ENCODE measurements around the gene ZNF106. TPM values are rescaled to one million over a fixed set of nuclear protein-coding genes. Genes with fewer than 3 reads are reported as not detected.

The ZNF106 gene
- total RNA-seq, 4 donors from 2014 or later: 340 to 487 (median 414) TPM

GRCh38 chr15:42373274-42373673 is 117.7 kb downstream of the ZNF106 start:
- no peak for TF ChIP-seq POLR2A (IDR thresholded peaks at IDR 0.05)
- no peak for TF ChIP-seq CTCF (IDR thresholded peaks at IDR 0.05 in 4 of 5, conservative IDR thresholded peaks at IDR 0.05 in 1 of 5)
- in situ Hi-C loops (cut with MboI; ENCODE audit: low sequenced_read_pairs in 4 of 4): no loop called here
- peaks cover 55 to 56% of the 10 kb centered on the region in 2 donors for H3K4me1 ChIP-seq
- H3K36me3 ChIP-seq: peaks cover 0 to 7% of the 10 kb centered on the region in 2 donors
- H3K27ac ChIP-seq: peak overlapping the region; percentile 93 to 97 (median 96)
- intact Hi-C loops (cut with DNase I; ENCODE audit: low total_unique reads): no loop called here
- DNase-seq (peak; percentile 43 to 66), ATAC-seq (peak; percentile 20 to 37)
- H3K4me3 ChIP-seq: no peak overlapping the region
- H3K27me3 ChIP-seq: no peaks in the 10 kb centered on the region
- H3K9me3 ChIP-seq: no peaks in the 10 kb centered on the region

- peaks cover 0 to 7% of the 10 kb centered on the region in 2 donors for H3K36me3 ChIP-seq
- peak overlapping the region; percentile 93 to 97 (median 96) for H3K27ac ChIP-seq
- DNase-seq: no peak
- peaks cover 67 to 68% of the 10 kb centered on the region in 2 donors for H3K4me1 ChIP-seq
- H3K27me3 ChIP-seq: no peaks in the 10 kb centered on the region
- H3K4me3 ChIP-seq: no peak overlapping the region
- in situ Hi-C loops (cut with MboI; ENCODE audit: low sequenced_read_pairs in 4 of 4) (no loop called here), intact Hi-C loops (cut with DNase I; ENCODE audit: low total_unique reads) (no loop called here)
- TF ChIP-seq CTCF (IDR thresholded peaks at IDR 0.05 in 4 of 5, conservative IDR thresholded peaks at IDR 0.05 in 1 of 5): peak in 1 of 5 experiments; percentile 18
- no peak for TF ChIP-seq POLR2A (IDR thresholded peaks at IDR 0.05)
- ATAC-seq: no peak
- no peaks in the 10 kb centered on the region for H3K9me3 ChIP-seq
Observed at GRCh38 chr15:42371096-42371495, 119.8 kb downstream of the ZNF106 start.

GRCh38 chr15:42368096-42368495 is 122.8 kb downstream of the ZNF106 start:
- DNase-seq (no peak), ATAC-seq (no peak)
- Histone ChIP-seq H3K9me3 (no peaks in the 10 kb centered on the region), H3K4me1 (peaks cover 65 to 69% of the 10 kb centered on the region in 2 donors), H3K27ac (peak overlapping the region; percentile 93 to 97 (median 96)), H3K4me3 (no peak overlapping the region), H3K27me3 (no peaks in the 10 kb centered on the region), H3K36me3 (peaks cover 0 to 7% of the 10 kb centered on the region in 2 donors)
- in situ Hi-C loops (cut with MboI; ENCODE audit: low sequenced_read_pairs in 4 of 4): no loop called here
- intact Hi-C loops (cut with DNase I; ENCODE audit: low total_unique reads): loop anchor here (5.0 kb wide), 1 partner anchor 84 kb away; no protein-coding TSS in a partner anchor
- no peak for TF ChIP-seq POLR2A (IDR thresholded peaks at IDR 0.05)
- TF ChIP-seq CTCF (IDR thresholded peaks at IDR 0.05 in 4 of 5, conservative IDR thresholded peaks at IDR 0.05 in 1 of 5): no peak

GRCh38 chr15:42367041-42367440 is 123.9 kb downstream of the ZNF106 start:
- Histone ChIP-seq H3K4me3 (peak overlapping the region in 1 of 4 donors; percentile 23), H3K9me3 (no peaks in the 10 kb centered on the region), H3K36me3 (peaks cover 0 to 7% of the 10 kb centered on the region in 2 donors), H3K4me1 (peaks cover 71 to 75% of the 10 kb centered on the region in 2 donors), H3K27ac (peak overlapping the region; percentile 93 to 97 (median 96)), H3K27me3 (no peaks in the 10 kb centered on the region)
- DNase-seq (peak; percentile 71 to 87), ATAC-seq (peak; percentile 93 to 96)
- TF ChIP-seq CTCF (IDR thresholded peaks at IDR 0.05 in 4 of 5, conservative IDR thresholded peaks at IDR 0.05 in 1 of 5) (no peak), POLR2A (IDR thresholded peaks at IDR 0.05) (peak; percentile 63 to 72)
- in situ Hi-C loops (cut with MboI; ENCODE audit: low sequenced_read_pairs in 4 of 4) (no loop called here), intact Hi-C loops (cut with DNase I; ENCODE audit: low total_unique reads) (loop anchor here (5.0 kb wide), 1 partner anchor 85 kb away; no protein-coding TSS in a partner anchor)
